Body of pancreas (tissue), 4 donors: ENCODE results near the gene AKT3. TPM values are rescaled to one million over a fixed set of nuclear protein-coding genes. Genes with fewer than 3 reads are reported as not detected.

ENCODE experiments used
- ATAC-seq: fragments of 150-250 bp; one replicate; pipeline ENCODE4 v1.9.1; 2016
- DNase-seq, 4 donors: peaks; one replicate each; pipeline ENCODE4 v3.0.0-alpha.2; 2019
- H3K27ac ChIP-seq, 4 donors: fragments of 200-600 bp; sonication (generic); 1 replicate in 3 of 4; 2 replicates in 1 of 4; pipeline versions ENCODE4 v1.5.1 to v1.6.1; 2016 to 2019; ENCODE audit warnings: mild to moderate bottlenecking in 1 of 4, mixed read lengths in 1 of 4, moderate library complexity in 1 of 4
- H3K27me3 ChIP-seq, 2 donors: fragments of 200-600 bp; sonication (generic); one replicate each; pipeline ENCODE4 v1.6.0; 2016; ENCODE audit warnings: mild to moderate bottlenecking in 1 of 2
- H3K36me3 ChIP-seq, 2 donors: fragments of 200-600 bp; sonication (generic); replicated peaks in 1 of 2; 2 replicates each; pipeline ENCODE4 v1.5.1; 2016; ENCODE audit warnings: low read depth in 2 of 2; ENCODE audit not compliant: insufficient read depth in 1 of 2
- H3K4me1 ChIP-seq: fragments of 200-600 bp; sonication (generic); one replicate; pipeline ENCODE4 v1.6.0; 2016
- H3K4me3 ChIP-seq, 2 donors: fragments of 200-600 bp; sonication (generic); 1 replicate in 1 of 2; 2 replicates in 1 of 2; pipeline ENCODE4 v1.5.1; 2016 to 2019
- H3K9me3 ChIP-seq, 3 donors: fragments of 200-600 bp; sonication (generic); 1 replicate in 2 of 3; 2 replicates in 1 of 3; pipeline ENCODE4 v1.5.1; 2016
- CTCF ChIP-seq, 7 experiments: fragments of 450-650 bp in 4 of 7; fragments of 200-600 bp in 3 of 7; sonication (generic) in 3 of 7; IDR thresholded peaks; one replicate each; pipeline ENCODE4 v1.5.1; 2016 to 2019; ENCODE audit warnings: antibody characterized with exemption in 7 of 7
- POLR2A ChIP-seq, 3 donors: fragments of 450-650 bp; IDR thresholded peaks; one replicate each; pipeline ENCODE4 v1.6.1; 2016; ENCODE audit warnings: antibody characterized with exemption in 3 of 3, mild to moderate bottlenecking in 2 of 3
- WGBS, 2 donors: methylation state at CpG; one replicate each; pipeline ENCODE4 v1.1.5; 2017; 5-methylcytosine and 5-hydroxymethylcytosine counted together
- intact Hi-C: fragments of 100-400 bp; cut with DNase I; formaldehyde crosslinking; loops from one replicate; pipeline ENCODE4 v1.15.1; 2023
- total RNA-seq, 2 donors: library from RNA; depleted of rRNA; stranded (reverse); fragments of >200 nt; gene quantifications; one replicate each; pipeline ENCODE4 v1.1.0, GENCODE V29; 2016

Gene AKT3
- total RNA-seq, 2 donors from 2014 or later = 14.0 to 24.7 TPM

DNA sequence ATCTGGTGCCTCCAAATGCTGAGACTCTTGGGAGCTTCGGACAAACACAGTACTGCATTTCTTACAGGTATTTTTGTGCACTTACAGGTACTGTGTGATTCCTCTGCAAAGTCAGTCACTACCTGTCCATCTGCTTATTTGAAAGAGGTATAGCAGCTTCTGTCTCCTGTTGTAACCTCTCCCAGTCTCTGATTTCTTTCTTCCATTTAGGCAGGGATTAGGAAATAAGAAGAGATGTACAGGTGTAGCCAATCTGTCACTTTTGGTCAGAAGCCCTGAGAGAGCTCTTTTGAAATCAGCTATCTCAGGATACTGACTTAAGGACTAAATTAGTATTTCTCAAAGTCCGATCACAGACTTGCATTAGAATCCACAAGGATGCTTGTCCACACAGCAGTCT lies 54.0 kb downstream of the AKT3 start:
- no peak for DNase-seq
- intact Hi-C loops = no loop called here
- TF ChIP-seq CTCF (IDR thresholded peaks at IDR 0.05) (no peak), POLR2A (IDR thresholded peaks at IDR 0.05) (no peak)
- Histone ChIP-seq H3K27ac (no peak overlapping the region), H3K9me3 (no peaks in the 10 kb centered on the region), H3K36me3 (no peaks in the 10 kb centered on the region), H3K4me3 (no peak overlapping the region), H3K27me3 (no peaks in the 10 kb centered on the region), H3K4me1 (peaks cover 3% of the 10 kb centered on the region)
- no peak for ATAC-seq
- 74 to 81% methylated on average over 2 of the region's 2 CpGs for WGBS, 2 donors

DNA sequence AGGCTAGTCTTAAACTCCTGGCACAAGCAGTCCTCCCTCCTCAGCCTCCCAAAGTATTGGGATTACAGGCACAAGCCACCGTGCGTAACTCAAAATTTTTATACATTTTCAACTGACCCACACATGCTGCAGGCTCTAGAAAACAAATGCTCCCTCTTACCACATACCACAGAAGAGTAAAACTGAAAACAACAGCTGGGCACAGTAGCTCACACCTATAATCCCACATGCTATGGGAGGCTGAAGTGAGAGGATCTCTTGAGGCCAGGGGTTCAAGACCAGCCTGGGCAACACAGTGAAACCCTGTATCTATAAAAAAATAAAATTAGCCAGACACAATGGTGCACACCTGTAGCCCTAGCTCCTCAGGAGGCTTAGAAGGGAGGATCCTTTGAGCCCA lies 56.7 kb downstream of the AKT3 start:
- WGBS, 2 donors = 86 to 89% methylated on average over 2 of the region's 2 CpGs

GRCh38 chr1:243792891-243793290 lies 57.2 kb downstream of the AKT3 start:
- H3K36me3 ChIP-seq = no peaks in the 10 kb centered on the region
- TF ChIP-seq POLR2A (IDR thresholded peaks at IDR 0.05) = no peak
- no peak for TF ChIP-seq CTCF (IDR thresholded peaks at IDR 0.05)
- DNase-seq = no peak
- no peak overlapping the region for H3K27ac ChIP-seq
- no peak overlapping the region for H3K4me3 ChIP-seq
- H3K27me3 ChIP-seq = no peaks in the 10 kb centered on the region
- no peak for ATAC-seq
- WGBS, 2 donors = 34 to 36% methylated on average over 3 of the region's 3 CpGs
- H3K9me3 ChIP-seq = no peaks in the 10 kb centered on the region
- peaks cover 3% of the 10 kb centered on the region for H3K4me1 ChIP-seq
- intact Hi-C loops = no loop called here

More for the DNA sequence above, 56.7 kb downstream of the AKT3 start:
- H3K27ac ChIP-seq = no peak overlapping the region
- H3K36me3 ChIP-seq = no peaks in the 10 kb centered on the region
- intact Hi-C loops = no loop called here
- ATAC-seq (no peak), DNase-seq (no peak)
- H3K4me1 ChIP-seq = peaks cover 3% of the 10 kb centered on the region
- TF ChIP-seq CTCF (IDR thresholded peaks at IDR 0.05) (no peak), POLR2A (IDR thresholded peaks at IDR 0.05) (no peak)
- H3K4me3 ChIP-seq = no peak overlapping the region
- H3K27me3 ChIP-seq = no peaks in the 10 kb centered on the region
- H3K9me3 ChIP-seq = no peaks in the 10 kb centered on the region

GRCh38 chr1:243792401-243792800 lies 57.6 kb downstream of the AKT3 start:
- intact Hi-C loops = no loop called here
- ATAC-seq (no peak), DNase-seq (no peak)
- 40 to 49% methylated on average over 2 of the region's 2 CpGs for WGBS, 2 donors
- peak overlapping the region in 1 of 4 donors; percentile 29 for H3K27ac ChIP-seq
- H3K27me3 ChIP-seq = no peaks in the 10 kb centered on the region
- no peaks in the 10 kb centered on the region for H3K9me3 ChIP-seq
- H3K4me3 ChIP-seq = no peak overlapping the region
- peaks cover 3% of the 10 kb centered on the region for H3K4me1 ChIP-seq
- no peaks in the 10 kb centered on the region for H3K36me3 ChIP-seq
- no peak for TF ChIP-seq POLR2A (IDR thresholded peaks at IDR 0.05)
- TF ChIP-seq CTCF (IDR thresholded peaks at IDR 0.05) = no peak

DNA sequence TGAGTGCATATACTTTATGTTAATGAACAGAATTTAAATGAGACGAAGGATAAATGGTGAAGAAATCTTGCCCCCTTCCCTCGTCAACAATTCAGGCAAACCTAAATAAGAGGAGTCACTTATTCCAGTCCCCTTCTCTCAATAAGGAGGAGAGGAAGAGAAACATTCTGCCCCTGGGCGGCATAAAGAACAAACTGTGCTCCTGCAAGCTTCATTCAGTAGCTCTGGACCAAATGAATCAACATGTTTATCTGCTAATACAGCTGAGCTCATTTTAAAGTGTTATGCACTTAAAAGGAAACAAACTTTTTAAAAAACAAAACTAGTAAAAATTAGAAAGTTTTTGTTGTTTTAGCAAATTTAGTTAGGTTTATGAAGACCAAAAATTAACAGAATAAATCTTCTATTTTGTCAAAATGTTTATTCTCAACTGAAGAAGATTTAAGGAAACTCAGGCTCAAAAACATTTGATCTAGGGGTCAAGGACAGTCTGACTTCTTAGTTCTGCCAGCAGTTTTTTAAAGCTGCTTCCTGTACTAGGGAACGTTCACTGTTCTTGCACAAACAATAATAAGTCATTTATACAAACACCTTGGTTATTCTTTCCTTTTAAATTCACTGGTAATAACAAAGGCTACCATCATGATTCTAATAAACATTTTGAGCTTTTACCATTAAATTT lies 58.3 kb downstream of the AKT3 start:
- Histone ChIP-seq H3K4me1 (peaks cover 3% of the 10 kb centered on the region), H3K4me3 (no peak overlapping the region), H3K27ac (peak overlapping the region in 2 of 4 donors; percentile 18 to 29), H3K36me3 (no peaks in the 10 kb centered on the region), H3K9me3 (no peaks in the 10 kb centered on the region), H3K27me3 (no peaks in the 10 kb centered on the region)
- peak; percentile 48 for ATAC-seq
- 49 to 56% methylated on average over 4 of the region's 4 CpGs for WGBS, 2 donors
- TF ChIP-seq CTCF (IDR thresholded peaks at IDR 0.05) = no peak
- no peak for TF ChIP-seq POLR2A (IDR thresholded peaks at IDR 0.05)
- peak in 2 of 4 donors; percentile 8 to 12 for DNase-seq
- intact Hi-C loops = no loop called here
